HFFc6 (cell line): ENCODE data around the gene VAV3. TPM values are rescaled to one million over a fixed set of nuclear protein-coding genes. Genes with fewer than 3 reads are reported as not detected.

Experiments
- DNase-seq: peaks from one replicate; pipeline ENCODE4 v3.0.0-alpha.2; 2018
- H3K27ac Mint-ChIP-seq: 2 replicates; pipeline ENCODE4 v1.8.0; 2020; ENCODE audit warnings: mild to moderate bottlenecking, mixed read lengths
- H3K27me3 Mint-ChIP-seq: 2 replicates; pipeline ENCODE4 v1.8.0; 2021; ENCODE audit warnings: mild to moderate bottlenecking, moderate library complexity, mixed read lengths; ENCODE audit not compliant: insufficient read depth
- H3K36me3 Mint-ChIP-seq: 2 replicates; pipeline ENCODE4 v1.8.0; 2021; ENCODE audit warnings: low read depth, mixed read lengths
- H3K4me1 Mint-ChIP-seq: 2 replicates; pipeline ENCODE4 v1.8.0; 2020; ENCODE audit warnings: low read depth, mixed read lengths
- H3K4me3 Mint-ChIP-seq: 2 replicates; pipeline ENCODE4 v1.8.0; 2020; ENCODE audit warnings: mild to moderate bottlenecking, moderate library complexity, mixed read lengths
- H3K9me3 Mint-ChIP-seq: 2 replicates; pipeline ENCODE4 v1.8.0; 2020; ENCODE audit warnings: mild to moderate bottlenecking, mixed read lengths
- total RNA-seq, 6 experiments: library from RNA; stranded (reverse); fragmentation: NEBNext Ultra II Directional; extraction: Animal tissue kit (Norgen Biotek cat#: 25700); gene quantifications; 2 replicates in 1 of 6; 3 replicates in 5 of 6; pipeline ENCODE4 v1.2.3, GENCODE V29; 2021
- TF ChIP-seq, protein P1 (sequence below): fragments of 200-600 bp; sonication (generic); IDR thresholded peaks from 2 replicates; pipeline ENCODE4 v1.5.0; 2021; ENCODE audit warnings: antibody characterized with exemption, mild to moderate bottlenecking

Gene VAV3
- total RNA-seq, 6 experiments from 2014 or later, result not detected

DNA sequence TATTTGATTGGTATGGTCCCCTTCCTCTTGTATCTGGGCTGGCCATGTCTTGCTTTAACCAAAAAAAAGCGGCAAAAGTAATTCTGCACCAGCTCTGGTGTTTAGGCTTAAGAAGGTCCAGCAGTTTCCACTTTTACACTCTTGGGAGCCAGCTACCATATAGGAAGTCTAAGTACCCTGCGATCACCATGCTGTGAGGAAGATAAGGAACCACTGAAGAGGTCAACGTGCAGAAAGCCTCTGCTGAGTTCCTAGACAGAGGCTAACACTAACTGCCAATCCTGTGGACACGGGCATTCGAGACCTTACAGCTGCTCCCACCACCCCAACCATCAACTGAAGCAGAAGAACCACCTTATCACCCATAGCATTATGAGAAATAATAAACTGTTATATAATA is 331.4 kb downstream of the VAV3 start:
- no peaks in the 10 kb centered on the region for H3K27me3 Mint-ChIP-seq
- no peaks in the 10 kb centered on the region for H3K4me1 Mint-ChIP-seq
- no peak overlapping the region for H3K4me3 Mint-ChIP-seq
- H3K27ac Mint-ChIP-seq, result no peak overlapping the region
- no peaks in the 10 kb centered on the region for H3K36me3 Mint-ChIP-seq
- DNase-seq, result no peak
- H3K9me3 Mint-ChIP-seq, result peaks cover 31% of the 10 kb centered on the region
- TF ChIP-seq, protein P1, sequence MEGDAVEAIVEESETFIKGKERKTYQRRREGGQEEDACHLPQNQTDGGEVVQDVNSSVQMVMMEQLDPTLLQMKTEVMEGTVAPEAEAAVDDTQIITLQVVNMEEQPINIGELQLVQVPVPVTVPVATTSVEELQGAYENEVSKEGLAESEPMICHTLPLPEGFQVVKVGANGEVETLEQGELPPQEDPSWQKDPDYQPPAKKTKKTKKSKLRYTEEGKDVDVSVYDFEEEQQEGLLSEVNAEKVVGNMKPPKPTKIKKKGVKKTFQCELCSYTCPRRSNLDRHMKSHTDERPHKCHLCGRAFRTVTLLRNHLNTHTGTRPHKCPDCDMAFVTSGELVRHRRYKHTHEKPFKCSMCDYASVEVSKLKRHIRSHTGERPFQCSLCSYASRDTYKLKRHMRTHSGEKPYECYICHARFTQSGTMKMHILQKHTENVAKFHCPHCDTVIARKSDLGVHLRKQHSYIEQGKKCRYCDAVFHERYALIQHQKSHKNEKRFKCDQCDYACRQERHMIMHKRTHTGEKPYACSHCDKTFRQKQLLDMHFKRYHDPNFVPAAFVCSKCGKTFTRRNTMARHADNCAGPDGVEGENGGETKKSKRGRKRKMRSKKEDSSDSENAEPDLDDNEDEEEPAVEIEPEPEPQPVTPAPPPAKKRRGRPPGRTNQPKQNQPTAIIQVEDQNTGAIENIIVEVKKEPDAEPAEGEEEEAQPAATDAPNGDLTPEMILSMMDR, result no peak

DNA sequence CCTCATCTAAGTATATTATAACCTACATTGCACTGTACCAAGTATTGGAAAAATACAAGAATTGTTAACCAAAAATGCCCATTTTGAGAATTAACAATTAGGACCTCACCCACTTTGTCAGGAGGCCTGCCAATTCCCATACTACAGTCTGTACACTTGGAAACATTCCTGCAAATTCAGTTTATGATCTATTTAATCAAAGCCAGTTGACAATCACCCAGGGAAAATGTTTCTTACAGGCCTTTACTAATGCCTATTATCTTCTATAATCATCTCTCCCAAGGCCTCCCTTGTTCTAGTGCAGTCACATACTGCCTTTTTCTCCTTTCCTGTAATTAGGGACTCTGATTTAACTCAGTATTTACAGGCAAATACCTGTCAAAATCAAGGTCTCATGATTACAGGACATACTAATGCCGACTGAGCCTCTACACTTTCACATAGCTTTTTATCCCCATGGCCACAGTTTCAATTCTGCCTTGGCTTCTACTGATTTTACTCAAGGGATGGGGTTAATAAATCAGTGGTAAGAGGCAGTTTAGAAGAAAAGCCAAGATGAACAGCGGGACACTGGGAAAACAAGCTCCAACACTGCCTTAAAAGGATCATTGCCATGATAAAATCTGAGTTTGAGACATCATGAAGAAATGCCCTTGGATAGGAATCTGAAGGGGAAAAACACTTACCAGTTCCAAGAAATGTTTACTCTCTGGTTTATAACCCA is 338.7 kb downstream of the VAV3 start:
- H3K27ac Mint-ChIP-seq, result no peak overlapping the region
- TF ChIP-seq, protein P1, result no peak
- H3K27me3 Mint-ChIP-seq, result no peaks in the 10 kb centered on the region
- H3K4me1 Mint-ChIP-seq, result no peaks in the 10 kb centered on the region
- no peak overlapping the region for H3K4me3 Mint-ChIP-seq
- peaks cover 28% of the 10 kb centered on the region for H3K9me3 Mint-ChIP-seq
- no peaks in the 10 kb centered on the region for H3K36me3 Mint-ChIP-seq
- no peak for DNase-seq

DNA sequence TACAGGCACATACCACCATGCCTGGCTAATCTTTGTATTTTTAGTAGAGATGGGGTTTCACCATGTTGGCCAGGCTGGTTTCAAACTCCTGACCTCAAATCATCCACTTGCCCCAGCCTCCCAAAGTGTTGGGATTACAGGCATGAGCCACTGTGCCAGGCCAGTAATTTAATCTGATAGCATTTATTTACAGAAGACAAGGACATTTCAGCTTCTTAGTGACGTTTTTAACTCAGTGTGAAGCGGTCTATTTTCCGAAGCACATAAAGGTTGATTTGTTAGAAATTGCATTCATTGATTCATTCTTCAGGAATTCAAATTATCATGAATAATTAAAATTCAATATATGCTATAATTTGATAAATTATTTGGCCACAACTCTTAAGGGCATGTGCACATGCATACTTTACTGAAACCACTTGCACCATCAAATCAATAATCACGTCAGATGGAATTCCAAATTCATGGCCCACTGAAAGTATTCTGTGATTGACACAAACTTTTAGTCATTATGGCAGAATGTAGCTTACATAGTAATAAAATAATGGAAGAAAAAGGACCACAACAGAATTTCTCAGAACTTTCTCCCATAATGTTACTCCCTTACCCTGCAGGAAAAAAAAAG is 339.5 kb downstream of the VAV3 start:
- H3K9me3 Mint-ChIP-seq, result peaks cover 26% of the 10 kb centered on the region
- no peak overlapping the region for H3K4me3 Mint-ChIP-seq
- no peak for DNase-seq
- TF ChIP-seq, protein P1, result no peak
- H3K27ac Mint-ChIP-seq, result no peak overlapping the region
- no peaks in the 10 kb centered on the region for H3K4me1 Mint-ChIP-seq
- H3K36me3 Mint-ChIP-seq, result no peaks in the 10 kb centered on the region
- no peaks in the 10 kb centered on the region for H3K27me3 Mint-ChIP-seq

DNA sequence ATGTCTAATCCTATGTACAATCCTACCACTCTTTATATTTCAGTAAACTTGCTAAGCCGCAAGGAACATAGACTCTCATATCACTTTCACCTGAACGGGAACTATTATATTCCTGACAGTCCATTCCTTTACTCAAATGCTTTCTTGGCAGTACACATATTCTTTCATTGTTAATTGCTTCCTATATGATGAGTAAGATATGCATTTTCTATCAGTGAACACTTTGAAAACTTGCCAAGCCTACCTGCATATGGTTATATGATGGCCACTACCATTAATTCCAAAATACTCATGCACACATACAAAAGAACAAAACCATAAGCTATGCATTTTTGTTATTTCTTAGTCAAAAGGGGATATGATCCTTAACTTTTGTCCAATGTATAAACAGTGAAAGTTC is 341.5 kb downstream of the VAV3 start:
- Mint-ChIP-seq H3K27ac (no peak overlapping the region), H3K9me3 (peaks cover 25% of the 10 kb centered on the region), H3K36me3 (no peaks in the 10 kb centered on the region), H3K4me1 (no peaks in the 10 kb centered on the region), H3K4me3 (no peak overlapping the region), H3K27me3 (no peaks in the 10 kb centered on the region)
- TF ChIP-seq, protein P1, result no peak
- DNase-seq, result no peak

DNA sequence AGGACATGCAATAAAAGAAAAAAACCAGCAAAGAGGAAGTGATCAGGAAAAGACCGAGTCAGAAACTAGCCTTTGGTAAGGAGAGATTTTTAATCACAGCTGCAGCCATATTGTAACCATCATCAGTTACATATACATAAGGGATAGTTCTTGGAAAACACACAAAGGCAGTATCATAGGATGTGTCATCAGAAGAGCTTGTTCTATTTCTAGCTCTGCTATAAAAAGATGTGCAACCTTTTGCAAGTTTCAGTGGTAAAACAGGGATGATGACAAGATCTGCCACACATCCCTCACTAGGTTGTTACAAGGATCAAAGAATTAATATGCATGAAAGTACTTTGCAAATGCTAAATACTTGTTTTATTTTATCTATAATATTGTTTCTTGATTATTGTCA is 342.0 kb downstream of the VAV3 start:
- Mint-ChIP-seq H3K36me3 (no peaks in the 10 kb centered on the region), H3K4me1 (no peaks in the 10 kb centered on the region), H3K27ac (no peak overlapping the region), H3K4me3 (no peak overlapping the region), H3K9me3 (peaks cover 22% of the 10 kb centered on the region), H3K27me3 (no peaks in the 10 kb centered on the region)
- TF ChIP-seq, protein P1, result no peak
- no peak for DNase-seq
